LHCN-M2 (cell line): Measurements from ENCODE around the gene ZC3H12C. TPM values are rescaled to one million over a fixed set of nuclear protein-coding genes. Genes with fewer than 3 reads are reported as not detected.

ENCODE experiments used
- DNase-seq: peaks from one replicate; pipeline ENCODE4 v3.0.0-alpha.2; 2012; ENCODE audit warnings: low read depth
- total RNA-seq: library from RNA; depleted of rRNA; stranded (reverse); fragments of >200 nt; gene quantifications from 2 replicates; pipeline ENCODE4 v1.2.3, GENCODE V29; 2014

The ZC3H12C gene
- total RNA-seq, 1 experiment from 2014 or later, result 13.4 TPM

- DNase-seq, result no peak
These were observed 3.3 kb downstream of the ZC3H12C start for GRCh38 chr11:110096496-110096895.

GRCh38 chr11:110097459-110098012, 4.3 kb downstream of the ZC3H12C start:
- no peak for DNase-seq

GRCh38 chr11:110098645-110099044, 5.5 kb downstream of the ZC3H12C start:
- DNase-seq, result no peak

- DNase-seq, result no peak
These were observed 7.5 kb downstream of the ZC3H12C start for GRCh38 chr11:110100476-110101240.

GRCh38 chr11:110106713-110107274, 13.6 kb downstream of the ZC3H12C start:
- no peak for DNase-seq

GRCh38 chr11:110110854-110111253, 17.7 kb downstream of the ZC3H12C start:
- DNase-seq, result no peak

- DNase-seq, result no peak
These were observed 19.3 kb downstream of the ZC3H12C start for GRCh38 chr11:110112457-110112856.

GRCh38 chr11:110113505-110113904, 20.3 kb downstream of the ZC3H12C start:
- no peak for DNase-seq

- no peak for DNase-seq
These were observed 20.8 kb downstream of the ZC3H12C start for GRCh38 chr11:110113973-110114372.

GRCh38 chr11:110119317-110119716, 26.1 kb downstream of the ZC3H12C start:
- no peak for DNase-seq

GRCh38 chr11:110121204-110121603, 28.0 kb downstream of the ZC3H12C start:
- DNase-seq, result peak; percentile 74

GRCh38 chr11:110123003-110123402, 29.8 kb downstream of the ZC3H12C start:
- DNase-seq, result no peak

- no peak for DNase-seq
These were observed 31.4 kb downstream of the ZC3H12C start for GRCh38 chr11:110124605-110125004.

- peak; percentile 77 for DNase-seq
These were observed 32.4 kb downstream of the ZC3H12C start for GRCh38 chr11:110125632-110126031.

GRCh38 chr11:110126936-110127335, 33.7 kb downstream of the ZC3H12C start:
- DNase-seq, result no peak

GRCh38 chr11:110128161-110128560, 35.0 kb downstream of the ZC3H12C start:
- peak; percentile 26 for DNase-seq

- DNase-seq, result peak; percentile 25
These were observed 37.5 kb downstream of the ZC3H12C start for GRCh38 chr11:110130642-110131238.

GRCh38 chr11:110131386-110132123, 38.4 kb downstream of the ZC3H12C start:
- no peak for DNase-seq

- no peak for DNase-seq
These were observed 40.0 kb downstream of the ZC3H12C start for GRCh38 chr11:110133160-110133559.

GRCh38 chr11:110134110-110134509, 40.9 kb downstream of the ZC3H12C start:
- DNase-seq, result no peak

GRCh38 chr11:110141812-110142211, 48.6 kb downstream of the ZC3H12C start:
- DNase-seq, result no peak
